ENCODE measurements around the gene DCST1. TPM values are rescaled to one million over a fixed set of nuclear protein-coding genes. Genes with fewer than 3 reads are reported as not detected.

The DCST1 gene
- total RNA-seq, 1 experiment from 2014 or later: 0.15 TPM

DNA sequence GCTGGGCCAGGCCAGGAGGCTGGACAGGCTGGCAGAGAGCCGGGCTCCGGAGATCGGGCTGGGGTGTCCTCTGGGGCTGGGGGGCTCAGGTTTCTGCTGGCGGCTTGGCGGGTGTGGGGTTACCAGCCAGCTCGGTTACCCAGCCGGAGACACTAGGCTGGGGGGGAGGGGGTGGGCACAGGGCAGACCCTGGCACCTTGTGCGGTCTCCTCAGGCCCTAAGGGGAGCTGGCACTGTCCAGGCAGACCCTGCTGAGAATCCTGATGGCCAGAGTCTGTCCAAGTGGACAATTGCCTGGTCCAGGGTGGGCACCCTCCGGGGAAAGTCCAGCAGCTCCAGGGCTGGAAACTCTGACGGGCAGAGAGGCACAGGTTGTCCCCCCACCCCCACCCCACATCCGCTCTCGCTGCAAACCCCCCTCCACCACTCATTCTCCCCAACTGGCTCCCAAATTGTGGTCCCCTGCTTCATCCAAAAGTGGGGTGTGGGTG lies 24.4 kb upstream of the DCST1 start:
- peaks cover 4% of the 10 kb centered on the region; the same call in 1 of the 2 replicates for H3K36me3 Mint-ChIP-seq
- H3K4me3 Mint-ChIP-seq: peak overlapping the region; percentile 18; the same call in 1 of the 2 replicates
- ChIA-PET POLR2A (interaction anchor here (0.6 to 1.7 kb wide), 4 partner anchors 9 to 38 kb away, joined by 3 to 9 read pairs (median 6); partner anchors contain the start of gene SHC1), CTCF (interaction anchor here (0.6 to 4.3 kb wide), 6 partner anchors 8 to 158 kb away, joined by 3 to 58 read pairs (median 8); partner anchors contain the start of gene SHC1)
- peaks cover 61% of the 10 kb centered on the region for H3K4me1 Mint-ChIP-seq
- H3K27me3 Mint-ChIP-seq (ENCODE audit: low read depth): no peaks in the 10 kb centered on the region
- DNase-seq (ENCODE audit: low spot score) (no peak), ATAC-seq (no peak)
- TF ChIP-seq TEAD4 (CRISPR knock-in tag; IDR thresholded peaks at IDR 0.05) (no peak), ZNF416 (CRISPR knock-in tag; IDR thresholded peaks at IDR 0.05) (no peak), SP1 (CRISPR knock-in tag; conservative IDR thresholded peaks at IDR 0.05) (no peak), ZNF232 (CRISPR knock-in tag; IDR thresholded peaks at IDR 0.05) (no peak)
- TF ChIP-seq, protein P1, sequence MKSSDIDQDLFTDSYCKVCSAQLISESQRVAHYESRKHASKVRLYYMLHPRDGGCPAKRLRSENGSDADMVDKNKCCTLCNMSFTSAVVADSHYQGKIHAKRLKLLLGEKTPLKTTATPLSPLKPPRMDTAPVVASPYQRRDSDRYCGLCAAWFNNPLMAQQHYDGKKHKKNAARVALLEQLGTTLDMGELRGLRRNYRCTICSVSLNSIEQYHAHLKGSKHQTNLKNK (CRISPR knock-in tag; IDR thresholded peaks at IDR 0.05): no peak
- TF ChIP-seq, protein P2, sequence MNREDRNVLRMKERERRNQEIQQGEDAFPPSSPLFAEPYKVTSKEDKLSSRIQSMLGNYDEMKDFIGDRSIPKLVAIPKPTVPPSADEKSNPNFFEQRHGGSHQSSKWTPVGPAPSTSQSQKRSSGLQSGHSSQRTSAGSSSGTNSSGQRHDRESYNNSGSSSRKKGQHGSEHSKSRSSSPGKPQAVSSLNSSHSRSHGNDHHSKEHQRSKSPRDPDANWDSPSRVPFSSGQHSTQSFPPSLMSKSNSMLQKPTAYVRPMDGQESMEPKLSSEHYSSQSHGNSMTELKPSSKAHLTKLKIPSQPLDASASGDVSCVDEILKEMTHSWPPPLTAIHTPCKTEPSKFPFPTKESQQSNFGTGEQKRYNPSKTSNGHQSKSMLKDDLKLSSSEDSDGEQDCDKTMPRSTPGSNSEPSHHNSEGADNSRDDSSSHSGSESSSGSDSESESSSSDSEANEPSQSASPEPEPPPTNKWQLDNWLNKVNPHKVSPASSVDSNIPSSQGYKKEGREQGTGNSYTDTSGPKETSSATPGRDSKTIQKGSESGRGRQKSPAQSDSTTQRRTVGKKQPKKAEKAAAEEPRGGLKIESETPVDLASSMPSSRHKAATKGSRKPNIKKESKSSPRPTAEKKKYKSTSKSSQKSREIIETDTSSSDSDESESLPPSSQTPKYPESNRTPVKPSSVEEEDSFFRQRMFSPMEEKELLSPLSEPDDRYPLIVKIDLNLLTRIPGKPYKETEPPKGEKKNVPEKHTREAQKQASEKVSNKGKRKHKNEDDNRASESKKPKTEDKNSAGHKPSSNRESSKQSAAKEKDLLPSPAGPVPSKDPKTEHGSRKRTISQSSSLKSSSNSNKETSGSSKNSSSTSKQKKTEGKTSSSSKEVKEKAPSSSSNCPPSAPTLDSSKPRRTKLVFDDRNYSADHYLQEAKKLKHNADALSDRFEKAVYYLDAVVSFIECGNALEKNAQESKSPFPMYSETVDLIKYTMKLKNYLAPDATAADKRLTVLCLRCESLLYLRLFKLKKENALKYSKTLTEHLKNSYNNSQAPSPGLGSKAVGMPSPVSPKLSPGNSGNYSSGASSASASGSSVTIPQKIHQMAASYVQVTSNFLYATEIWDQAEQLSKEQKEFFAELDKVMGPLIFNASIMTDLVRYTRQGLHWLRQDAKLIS (CRISPR knock-in tag; IDR thresholded peaks at IDR 0.05; ENCODE audit: borderline replicate concordance): no peak
- TF ChIP-seq, protein P3, sequence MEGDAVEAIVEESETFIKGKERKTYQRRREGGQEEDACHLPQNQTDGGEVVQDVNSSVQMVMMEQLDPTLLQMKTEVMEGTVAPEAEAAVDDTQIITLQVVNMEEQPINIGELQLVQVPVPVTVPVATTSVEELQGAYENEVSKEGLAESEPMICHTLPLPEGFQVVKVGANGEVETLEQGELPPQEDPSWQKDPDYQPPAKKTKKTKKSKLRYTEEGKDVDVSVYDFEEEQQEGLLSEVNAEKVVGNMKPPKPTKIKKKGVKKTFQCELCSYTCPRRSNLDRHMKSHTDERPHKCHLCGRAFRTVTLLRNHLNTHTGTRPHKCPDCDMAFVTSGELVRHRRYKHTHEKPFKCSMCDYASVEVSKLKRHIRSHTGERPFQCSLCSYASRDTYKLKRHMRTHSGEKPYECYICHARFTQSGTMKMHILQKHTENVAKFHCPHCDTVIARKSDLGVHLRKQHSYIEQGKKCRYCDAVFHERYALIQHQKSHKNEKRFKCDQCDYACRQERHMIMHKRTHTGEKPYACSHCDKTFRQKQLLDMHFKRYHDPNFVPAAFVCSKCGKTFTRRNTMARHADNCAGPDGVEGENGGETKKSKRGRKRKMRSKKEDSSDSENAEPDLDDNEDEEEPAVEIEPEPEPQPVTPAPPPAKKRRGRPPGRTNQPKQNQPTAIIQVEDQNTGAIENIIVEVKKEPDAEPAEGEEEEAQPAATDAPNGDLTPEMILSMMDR (IDR thresholded peaks at IDR 0.05): no peak
- TF ChIP-seq, protein P4, sequence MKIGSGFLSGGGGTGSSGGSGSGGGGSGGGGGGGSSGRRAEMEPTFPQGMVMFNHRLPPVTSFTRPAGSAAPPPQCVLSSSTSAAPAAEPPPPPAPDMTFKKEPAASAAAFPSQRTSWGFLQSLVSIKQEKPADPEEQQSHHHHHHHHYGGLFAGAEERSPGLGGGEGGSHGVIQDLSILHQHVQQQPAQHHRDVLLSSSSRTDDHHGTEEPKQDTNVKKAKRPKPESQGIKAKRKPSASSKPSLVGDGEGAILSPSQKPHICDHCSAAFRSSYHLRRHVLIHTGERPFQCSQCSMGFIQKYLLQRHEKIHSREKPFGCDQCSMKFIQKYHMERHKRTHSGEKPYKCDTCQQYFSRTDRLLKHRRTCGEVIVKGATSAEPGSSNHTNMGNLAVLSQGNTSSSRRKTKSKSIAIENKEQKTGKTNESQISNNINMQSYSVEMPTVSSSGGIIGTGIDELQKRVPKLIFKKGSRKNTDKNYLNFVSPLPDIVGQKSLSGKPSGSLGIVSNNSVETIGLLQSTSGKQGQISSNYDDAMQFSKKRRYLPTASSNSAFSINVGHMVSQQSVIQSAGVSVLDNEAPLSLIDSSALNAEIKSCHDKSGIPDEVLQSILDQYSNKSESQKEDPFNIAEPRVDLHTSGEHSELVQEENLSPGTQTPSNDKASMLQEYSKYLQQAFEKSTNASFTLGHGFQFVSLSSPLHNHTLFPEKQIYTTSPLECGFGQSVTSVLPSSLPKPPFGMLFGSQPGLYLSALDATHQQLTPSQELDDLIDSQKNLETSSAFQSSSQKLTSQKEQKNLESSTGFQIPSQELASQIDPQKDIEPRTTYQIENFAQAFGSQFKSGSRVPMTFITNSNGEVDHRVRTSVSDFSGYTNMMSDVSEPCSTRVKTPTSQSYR (CRISPR knock-in tag; IDR thresholded peaks at IDR 0.05): no peak
- TF ChIP-seq, protein P5, sequence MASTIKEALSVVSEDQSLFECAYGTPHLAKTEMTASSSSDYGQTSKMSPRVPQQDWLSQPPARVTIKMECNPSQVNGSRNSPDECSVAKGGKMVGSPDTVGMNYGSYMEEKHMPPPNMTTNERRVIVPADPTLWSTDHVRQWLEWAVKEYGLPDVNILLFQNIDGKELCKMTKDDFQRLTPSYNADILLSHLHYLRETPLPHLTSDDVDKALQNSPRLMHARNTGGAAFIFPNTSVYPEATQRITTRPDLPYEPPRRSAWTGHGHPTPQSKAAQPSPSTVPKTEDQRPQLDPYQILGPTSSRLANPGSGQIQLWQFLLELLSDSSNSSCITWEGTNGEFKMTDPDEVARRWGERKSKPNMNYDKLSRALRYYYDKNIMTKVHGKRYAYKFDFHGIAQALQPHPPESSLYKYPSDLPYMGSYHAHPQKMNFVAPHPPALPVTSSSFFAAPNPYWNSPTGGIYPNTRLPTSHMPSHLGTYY (CRISPR knock-in tag; IDR thresholded peaks at IDR 0.05): no peak
- TF ChIP-seq, protein P6, sequence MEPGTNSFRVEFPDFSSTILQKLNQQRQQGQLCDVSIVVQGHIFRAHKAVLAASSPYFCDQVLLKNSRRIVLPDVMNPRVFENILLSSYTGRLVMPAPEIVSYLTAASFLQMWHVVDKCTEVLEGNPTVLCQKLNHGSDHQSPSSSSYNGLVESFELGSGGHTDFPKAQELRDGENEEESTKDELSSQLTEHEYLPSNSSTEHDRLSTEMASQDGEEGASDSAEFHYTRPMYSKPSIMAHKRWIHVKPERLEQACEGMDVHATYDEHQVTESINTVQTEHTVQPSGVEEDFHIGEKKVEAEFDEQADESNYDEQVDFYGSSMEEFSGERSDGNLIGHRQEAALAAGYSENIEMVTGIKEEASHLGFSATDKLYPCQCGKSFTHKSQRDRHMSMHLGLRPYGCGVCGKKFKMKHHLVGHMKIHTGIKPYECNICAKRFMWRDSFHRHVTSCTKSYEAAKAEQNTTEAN (CRISPR knock-in tag; IDR thresholded peaks at IDR 0.05): no peak
- H3K27ac Mint-ChIP-seq: no peak overlapping the region; the same call in 1 of the 2 replicates
- no peaks in the 10 kb centered on the region for H3K9me3 Mint-ChIP-seq

DNA sequence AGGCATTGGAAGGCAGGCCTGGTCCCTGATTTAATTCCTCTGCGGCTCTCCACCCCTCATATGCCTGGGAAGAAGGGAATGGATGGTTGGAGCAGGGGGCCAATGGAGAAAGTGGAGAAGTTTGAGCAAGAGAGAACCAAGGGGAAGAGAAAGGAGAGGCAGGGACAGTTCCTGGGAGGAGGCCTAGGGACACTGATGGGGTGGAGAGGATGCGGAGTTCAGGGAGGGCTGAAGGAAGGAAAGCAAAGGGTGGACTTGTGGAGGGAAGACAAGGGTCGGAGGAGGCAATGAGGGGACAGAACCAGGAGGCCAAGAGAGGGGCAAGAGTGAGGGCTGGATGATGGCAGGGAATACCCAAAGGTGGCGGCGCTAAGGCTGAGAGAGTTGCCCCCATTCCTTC lies 23.9 kb upstream of the DCST1 start:
- H3K9me3 Mint-ChIP-seq: no peaks in the 10 kb centered on the region
- H3K36me3 Mint-ChIP-seq: peaks cover 4% of the 10 kb centered on the region; the same call in 1 of the 2 replicates
- H3K4me1 Mint-ChIP-seq: peaks cover 56% of the 10 kb centered on the region
- no peaks in the 10 kb centered on the region for H3K27me3 Mint-ChIP-seq (ENCODE audit: low read depth)
- ChIA-PET CTCF (interaction anchor here (1.1 to 4.3 kb wide), 3 partner anchors 7 to 52 kb away, joined by 8 to 58 read pairs (median 23); partner anchors contain the start of gene ADAM15), POLR2A (interaction anchor here (1.3 kb wide), 1 partner anchor 39 kb away, joined by 3 read pairs; the partner anchor contains the start of gene SHC1)
- H3K27ac Mint-ChIP-seq: no peak overlapping the region; the same call in 1 of the 2 replicates
- DNase-seq (ENCODE audit: low spot score): no peak
- no peak overlapping the region; the same call in 1 of the 2 replicates for H3K4me3 Mint-ChIP-seq
- no peak for ATAC-seq
- TF ChIP-seq ZNF138 (CRISPR knock-in tag; conservative IDR thresholded peaks at IDR 0.05) (no peak), NFYB (CRISPR knock-in tag; conservative IDR thresholded peaks at IDR 0.05; ENCODE audit: low read depth) (no peak), NR1H2 (CRISPR knock-in tag; IDR thresholded peaks at IDR 0.05) (no peak), GRHL2 (CRISPR knock-in tag; IDR thresholded peaks at IDR 0.05; ENCODE audit: insufficient replicate concordance, severe bottlenecking) (no peak), TEAD1 (CRISPR knock-in tag; IDR thresholded peaks at IDR 0.05) (no peak), CBFB (CRISPR knock-in tag; IDR thresholded peaks at IDR 0.05; ENCODE audit: low read depth) (no peak)
- TF ChIP-seq, protein P7, sequence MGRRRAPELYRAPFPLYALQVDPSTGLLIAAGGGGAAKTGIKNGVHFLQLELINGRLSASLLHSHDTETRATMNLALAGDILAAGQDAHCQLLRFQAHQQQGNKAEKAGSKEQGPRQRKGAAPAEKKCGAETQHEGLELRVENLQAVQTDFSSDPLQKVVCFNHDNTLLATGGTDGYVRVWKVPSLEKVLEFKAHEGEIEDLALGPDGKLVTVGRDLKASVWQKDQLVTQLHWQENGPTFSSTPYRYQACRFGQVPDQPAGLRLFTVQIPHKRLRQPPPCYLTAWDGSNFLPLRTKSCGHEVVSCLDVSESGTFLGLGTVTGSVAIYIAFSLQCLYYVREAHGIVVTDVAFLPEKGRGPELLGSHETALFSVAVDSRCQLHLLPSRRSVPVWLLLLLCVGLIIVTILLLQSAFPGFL (CRISPR knock-in tag; IDR thresholded peaks at IDR 0.05; ENCODE audit: borderline replicate concordance): no peak
- TF ChIP-seq, protein P8, sequence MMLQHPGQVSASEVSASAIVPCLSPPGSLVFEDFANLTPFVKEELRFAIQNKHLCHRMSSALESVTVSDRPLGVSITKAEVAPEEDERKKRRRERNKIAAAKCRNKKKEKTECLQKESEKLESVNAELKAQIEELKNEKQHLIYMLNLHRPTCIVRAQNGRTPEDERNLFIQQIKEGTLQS (CRISPR knock-in tag; conservative IDR thresholded peaks at IDR 0.05): no peak
- TF ChIP-seq, protein P9, sequence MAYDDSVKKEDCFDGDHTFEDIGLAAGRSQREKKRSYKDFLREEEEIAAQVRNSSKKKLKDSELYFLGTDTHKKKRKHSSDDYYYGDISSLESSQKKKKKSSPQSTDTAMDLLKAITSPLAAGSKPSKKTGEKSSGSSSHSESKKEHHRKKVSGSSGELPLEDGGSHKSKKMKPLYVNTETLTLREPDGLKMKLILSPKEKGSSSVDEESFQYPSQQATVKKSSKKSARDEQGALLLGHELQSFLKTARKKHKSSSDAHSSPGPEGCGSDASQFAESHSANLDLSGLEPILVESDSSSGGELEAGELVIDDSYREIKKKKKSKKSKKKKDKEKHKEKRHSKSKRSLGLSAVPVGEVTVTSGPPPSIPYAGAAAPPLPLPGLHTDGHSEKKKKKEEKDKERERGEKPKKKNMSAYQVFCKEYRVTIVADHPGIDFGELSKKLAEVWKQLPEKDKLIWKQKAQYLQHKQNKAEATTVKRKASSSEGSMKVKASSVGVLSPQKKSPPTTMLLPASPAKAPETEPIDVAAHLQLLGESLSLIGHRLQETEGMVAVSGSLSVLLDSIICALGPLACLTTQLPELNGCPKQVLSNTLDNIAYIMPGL (CRISPR knock-in tag; IDR thresholded peaks at IDR 0.05): no peak
